ENCODE results near the gene ASB4. TPM values are rescaled to one million over a fixed set of nuclear protein-coding genes. Genes with fewer than 3 reads are reported as not detected.

ASB4 gene
- total RNA-seq, 2 donors from 2014 or later = not detected

- no peak for TF ChIP-seq CTCF (conservative IDR thresholded peaks at IDR 0.05)
- Histone ChIP-seq H3K36me3 (ENCODE audit: control insufficient read depth, insufficient read depth, low read length) (no peaks in the 10 kb centered on the region), H3K4me1 (ENCODE audit: control insufficient read depth, insufficient read depth, low read length) (peaks cover 4% of the 10 kb centered on the region), H3K27ac (ENCODE audit: low read depth, low read length) (no peak overlapping the region), H3K4me3 (ENCODE audit: low read length) (no peak overlapping the region), H3K27me3 (ENCODE audit: control insufficient read depth, insufficient read depth, low read length, poor library complexity, severe bottlenecking) (no peaks in the 10 kb centered on the region), H3K9ac (ENCODE audit: extremely low read depth, low read length, poor library complexity, severe bottlenecking) (no peak overlapping the region), H3K9me3 (ENCODE audit: control insufficient read depth, low read length) (no peaks in the 10 kb centered on the region)
- H3K4me3 Mint-ChIP-seq = no peak overlapping the region
- H3K9me3 Mint-ChIP-seq = no peaks in the 10 kb centered on the region
- peak overlapping the region; percentile 77 for H3K27ac Mint-ChIP-seq
- no peak for DNase-seq
- no peaks in the 10 kb centered on the region for H3K27me3 Mint-ChIP-seq (ENCODE audit: insufficient read depth)
- no peaks in the 10 kb centered on the region for H3K36me3 Mint-ChIP-seq (ENCODE audit: low read depth)
- H3K4me1 Mint-ChIP-seq = peaks cover 15% of the 10 kb centered on the region
- 83 to 89% methylated on average over 3 to 6 of the region's 7 CpGs for WGBS, 2 experiments (ENCODE audit: insufficient coverage in 1 of 2, insufficient read length in 1 of 2)
Observed at GRCh38 chr7:95441042-95441823, 44.5 kb upstream of the ASB4 start.

GRCh38 chr7:95444796-95445195, 40.9 kb upstream of the ASB4 start:
- no peaks in the 10 kb centered on the region for H3K27me3 Mint-ChIP-seq (ENCODE audit: insufficient read depth)
- no peaks in the 10 kb centered on the region for H3K27me3 ChIP-seq (ENCODE audit: control insufficient read depth, insufficient read depth, low read length, poor library complexity, severe bottlenecking)
- no peak overlapping the region for H3K9ac ChIP-seq (ENCODE audit: extremely low read depth, low read length, poor library complexity, severe bottlenecking)
- H3K4me3 Mint-ChIP-seq = no peak overlapping the region
- H3K36me3 ChIP-seq (ENCODE audit: control insufficient read depth, insufficient read depth, low read length) = no peaks in the 10 kb centered on the region
- no peak overlapping the region for H3K27ac Mint-ChIP-seq
- H3K36me3 Mint-ChIP-seq (ENCODE audit: low read depth) = no peaks in the 10 kb centered on the region
- no peak overlapping the region for H3K27ac ChIP-seq (ENCODE audit: low read depth, low read length)
- TF ChIP-seq CTCF (conservative IDR thresholded peaks at IDR 0.05) = no peak
- H3K4me1 ChIP-seq (ENCODE audit: control insufficient read depth, insufficient read depth, low read length) = peaks cover 4% of the 10 kb centered on the region
- no peaks in the 10 kb centered on the region for H3K9me3 ChIP-seq (ENCODE audit: control insufficient read depth, low read length)
- no peaks in the 10 kb centered on the region for H3K9me3 Mint-ChIP-seq
- no peak overlapping the region for H3K4me3 ChIP-seq (ENCODE audit: low read length)
- 86 to 88% methylated on average over 1 to 2 of the region's 2 CpGs for WGBS, 2 experiments (ENCODE audit: insufficient coverage in 1 of 2, insufficient read length in 1 of 2)
- H3K4me1 Mint-ChIP-seq = peaks cover 15% of the 10 kb centered on the region
- DNase-seq = no peak

- no peaks in the 10 kb centered on the region for H3K27me3 ChIP-seq (ENCODE audit: control insufficient read depth, insufficient read depth, low read length, poor library complexity, severe bottlenecking)
- Mint-ChIP-seq H3K4me3 (no peak overlapping the region), H3K36me3 (ENCODE audit: low read depth) (no peaks in the 10 kb centered on the region), H3K9me3 (no peaks in the 10 kb centered on the region), H3K27me3 (ENCODE audit: insufficient read depth) (no peaks in the 10 kb centered on the region), H3K27ac (no peak overlapping the region), H3K4me1 (peaks cover 1% of the 10 kb centered on the region)
- no peak overlapping the region for H3K9ac ChIP-seq (ENCODE audit: extremely low read depth, low read length, poor library complexity, severe bottlenecking)
- DNase-seq = no peak
- H3K4me3 ChIP-seq (ENCODE audit: low read length) = no peak overlapping the region
- H3K9me3 ChIP-seq (ENCODE audit: control insufficient read depth, low read length) = no peaks in the 10 kb centered on the region
- WGBS, 2 experiments (ENCODE audit: insufficient coverage in 1 of 2, insufficient read length in 1 of 2) = 92 to 100% methylated on average over 3 of the region's 3 CpGs
- H3K27ac ChIP-seq (ENCODE audit: low read depth, low read length) = no peak overlapping the region
- no peaks in the 10 kb centered on the region for H3K36me3 ChIP-seq (ENCODE audit: control insufficient read depth, insufficient read depth, low read length)
- H3K4me1 ChIP-seq (ENCODE audit: control insufficient read depth, insufficient read depth, low read length) = no peaks in the 10 kb centered on the region
- TF ChIP-seq CTCF (conservative IDR thresholded peaks at IDR 0.05) = no peak
Observed at GRCh38 chr7:95446618-95447017, 39.1 kb upstream of the ASB4 start.

Data from endodermal cell (in vitro differentiated cells).